GM19328 (cell line): ENCODE results near the gene KLK14.

ENCODE experiments used
- ATAC-seq: cut with Tn5 transposase; IDR thresholded peaks from one replicate; pipeline ENCODE4 v1.9.1; 2021; ENCODE audit warnings: mild to moderate bottlenecking, moderate library complexity; ENCODE audit not compliant: unreplicated experiment

The KLK14 gene

GRCh38 chr19:51047031-51047335, 35.7 kb downstream of the KLK14 start:
- ATAC-seq, result no peak

GRCh38 chr19:51044327-51044726, 38.4 kb downstream of the KLK14 start:
- ATAC-seq, result no peak

- no peak for ATAC-seq
These were observed 39.2 kb downstream of the KLK14 start for GRCh38 chr19:51043497-51043896.

- no peak for ATAC-seq
These were observed 42.5 kb downstream of the KLK14 start for GRCh38 chr19:51040151-51040550.

GRCh38 chr19:51036519-51036918, 46.2 kb downstream of the KLK14 start:
- ATAC-seq, result no peak

GRCh38 chr19:51034704-51035103, 48.0 kb downstream of the KLK14 start, which contains the start of gene KLK12:
Gene KLK12, minus strand, starts transcription at chr19:51035002. Its CDS starts 381 bp downstream, at chr19:51034621.
- no peak for ATAC-seq

GRCh38 chr19:51031880-51032225, 50.8 kb downstream of the KLK14 start:
- ATAC-seq, result no peak

GRCh38 chr19:51031220-51031879, 51.3 kb downstream of the KLK14 start:
- no peak for ATAC-seq

- no peak for ATAC-seq
These were observed 52.1 kb downstream of the KLK14 start for GRCh38 chr19:51030631-51031030.

- no peak for ATAC-seq
These were observed 53.0 kb downstream of the KLK14 start for GRCh38 chr19:51029718-51030117.
